HL-60 (cell line): Measurements from ENCODE around the gene ZNRF3.

Experiments used
- DNase-seq, 2 experiments: peaks; one replicate each; pipeline ENCODE4 v3.0.0-alpha.2; 2010 to 2020; ENCODE audit warnings: low read depth in 1 of 2, low spot score in 1 of 2
- H3K27ac ChIP-seq: fragments of 250-450 bp; sonication (Bioruptor Pico); replicated peaks from 2 replicates; pipeline ENCODE4 v1.5.1; 2020; ENCODE audit warnings: mild to moderate bottlenecking, moderate library complexity
- H3K27me3 ChIP-seq: fragments of 250-450 bp; sonication (Bioruptor Pico); 2 replicates; pipeline ENCODE4 v1.5.1; 2021; ENCODE audit warnings: mild to moderate bottlenecking, moderate library complexity; ENCODE audit not compliant: insufficient read depth, poor library complexity, severe bottlenecking
- H3K4me3 ChIP-seq: replicated peaks from 2 replicates; pipeline ENCODE4 v1.5.1; 2011; ENCODE audit warnings: mild to moderate bottlenecking, control low read depth, low read length; ENCODE audit not compliant: insufficient read depth
- CTCF ChIP-seq: IDR thresholded peaks from one replicate; pipeline ENCODE4 v1.5.1; 2011; ENCODE audit warnings: low read length, control low read depth, inconsistent platforms; ENCODE audit not compliant: insufficient read depth
- GABPA ChIP-seq: IDR thresholded peaks from 2 replicates; pipeline ENCODE4 v1.6.1; 2012; ENCODE audit warnings: low read depth
- POLR2AphosphoS5 ChIP-seq: IDR thresholded peaks from 2 replicates; pipeline ENCODE4 v1.6.1; 2012; ENCODE audit warnings: low read depth
- REST ChIP-seq: IDR thresholded peaks from 2 replicates; pipeline ENCODE4 v1.6.1; 2012; ENCODE audit warnings: low read depth; ENCODE audit not compliant: insufficient replicate concordance
- SPI1 ChIP-seq: IDR thresholded peaks from 2 replicates; pipeline ENCODE4 v1.6.1; 2012; ENCODE audit warnings: low read depth, mild to moderate bottlenecking, borderline replicate concordance

ZNRF3 gene

GRCh38 chr22:28989035-28989464, 105.7 kb downstream of the ZNRF3 start:
- no peak overlapping the region for H3K4me3 ChIP-seq
- TF ChIP-seq SPI1: no peak
- TF ChIP-seq CTCF: no peak
- no peak for TF ChIP-seq GABPA
- TF ChIP-seq POLR2AphosphoS5: no peak
- no peak for TF ChIP-seq REST
- no peaks in the 10 kb centered on the region for H3K27me3 ChIP-seq
- H3K27ac ChIP-seq: no peak overlapping the region
- DNase-seq: no peak

- H3K27me3 ChIP-seq: no peaks in the 10 kb centered on the region
- no peak overlapping the region for H3K4me3 ChIP-seq
- no peak for DNase-seq
- no peak for TF ChIP-seq SPI1
- TF ChIP-seq GABPA: no peak
- TF ChIP-seq REST: no peak
- TF ChIP-seq CTCF: no peak
- no peak for TF ChIP-seq POLR2AphosphoS5
- H3K27ac ChIP-seq: no peak overlapping the region
Observed at GRCh38 chr22:28989484-28989883, 106.1 kb downstream of the ZNRF3 start.

GRCh38 chr22:28989912-28990311, 106.5 kb downstream of the ZNRF3 start:
- TF ChIP-seq CTCF (no peak), POLR2AphosphoS5 (no peak), GABPA (no peak), REST (no peak), SPI1 (no peak)
- no peak for DNase-seq
- H3K4me3 ChIP-seq: no peak overlapping the region
- H3K27ac ChIP-seq: no peak overlapping the region
- H3K27me3 ChIP-seq: no peaks in the 10 kb centered on the region
